GM18517 (cell line): ENCODE measurements around the gene KCMF1.

Experiments
- ATAC-seq: cut with Tn5 transposase; IDR thresholded peaks from one replicate; pipeline ENCODE4 v1.9.1; 2021; ENCODE audit warnings: mild to moderate bottlenecking, moderate library complexity; ENCODE audit not compliant: unreplicated experiment

Gene KCMF1

GRCh38 chr2:85018049-85018447 lies 47.1 kb downstream of the KCMF1 start:
- ATAC-seq = no peak

- no peak for ATAC-seq
Measured at GRCh38 chr2:85019121-85019520, 48.2 kb downstream of the KCMF1 start.

- ATAC-seq = no peak
Measured at GRCh38 chr2:85022232-85022631, 51.3 kb downstream of the KCMF1 start.

- ATAC-seq = no peak
Measured at GRCh38 chr2:85024372-85025047, 53.5 kb downstream of the KCMF1 start.

GRCh38 chr2:85032621-85033020 lies 61.7 kb downstream of the KCMF1 start:
- ATAC-seq = no peak

GRCh38 chr2:85033388-85033787 lies 62.4 kb downstream of the KCMF1 start:
- ATAC-seq = no peak

- no peak for ATAC-seq
Measured at GRCh38 chr2:85034158-85034557, 63.2 kb downstream of the KCMF1 start.

GRCh38 chr2:85037622-85038021 lies 66.7 kb downstream of the KCMF1 start:
- ATAC-seq = no peak

GRCh38 chr2:85042330-85042729 lies 71.4 kb downstream of the KCMF1 start:
- ATAC-seq = no peak

- no peak for ATAC-seq
Measured at GRCh38 chr2:85048534-85048933, 77.6 kb downstream of the KCMF1 start.

GRCh38 chr2:85049236-85049635 lies 78.3 kb downstream of the KCMF1 start:
- no peak for ATAC-seq

- ATAC-seq = no peak
Measured at GRCh38 chr2:85053802-85054201, 82.8 kb downstream of the KCMF1 start.

GRCh38 chr2:85057226-85057962 lies 86.4 kb downstream of the KCMF1 start:
- no peak for ATAC-seq

GRCh38 chr2:85061896-85062295 lies 90.9 kb downstream of the KCMF1 start:
- no peak for ATAC-seq

GRCh38 chr2:85062565-85062964 lies 91.6 kb downstream of the KCMF1 start:
- no peak for ATAC-seq

GRCh38 chr2:85063981-85064599 lies 93.1 kb downstream of the KCMF1 start:
- ATAC-seq = no peak

GRCh38 chr2:85064927-85065577 lies 94.1 kb downstream of the KCMF1 start:
- no peak for ATAC-seq

- ATAC-seq = no peak
Measured at GRCh38 chr2:85066006-85066740, 95.2 kb downstream of the KCMF1 start.

GRCh38 chr2:85066874-85067351 lies 96.0 kb downstream of the KCMF1 start:
- ATAC-seq = no peak

GRCh38 chr2:85071096-85071495 lies 100.1 kb downstream of the KCMF1 start:
- ATAC-seq = no peak

GRCh38 chr2:85073033-85073432 lies 102.1 kb downstream of the KCMF1 start:
- no peak for ATAC-seq
